ENCODE results near the gene SSX2IP.

SSX2IP gene

GRCh38 chr1:84711121-84711520, 20.9 kb upstream of the SSX2IP start:
- DNase-seq (ENCODE audit: low read depth): no peak

GRCh38 chr1:84709131-84709530, 18.9 kb upstream of the SSX2IP start:
- no peak for DNase-seq (ENCODE audit: low read depth)

- no peak for DNase-seq (ENCODE audit: low read depth)
Measured at GRCh38 chr1:84708031-84708430, 17.8 kb upstream of the SSX2IP start.

- DNase-seq (ENCODE audit: low read depth): no peak
Measured at GRCh38 chr1:84705513-84705912, 15.3 kb upstream of the SSX2IP start.

- DNase-seq (ENCODE audit: low read depth): no peak
Measured at GRCh38 chr1:84704872-84705417, 14.7 kb upstream of the SSX2IP start.

- no peak for DNase-seq (ENCODE audit: low read depth)
Measured at GRCh38 chr1:84703431-84703830, 13.2 kb upstream of the SSX2IP start.

- no peak for DNase-seq (ENCODE audit: low read depth)
Measured at GRCh38 chr1:84702143-84702542, 11.9 kb upstream of the SSX2IP start.

GRCh38 chr1:84701376-84701775, 11.1 kb upstream of the SSX2IP start:
- DNase-seq (ENCODE audit: low read depth): no peak

- no peak for DNase-seq (ENCODE audit: low read depth)
Measured at GRCh38 chr1:84700070-84700469, 9.8 kb upstream of the SSX2IP start.

GRCh38 chr1:84698151-84699110, 8.2 kb upstream of the SSX2IP start:
- DNase-seq (ENCODE audit: low read depth): peak; percentile 89

- no peak for DNase-seq (ENCODE audit: low read depth)
Measured at GRCh38 chr1:84693785-84694184, 3.5 kb upstream of the SSX2IP start.

GRCh38 chr1:84693005-84693404, 2.7 kb upstream of the SSX2IP start:
- DNase-seq (ENCODE audit: low read depth): no peak

- DNase-seq (ENCODE audit: low read depth): no peak
Measured at GRCh38 chr1:84692391-84692790, 2.1 kb upstream of the SSX2IP start.

GRCh38 chr1:84691122-84691783, 992 bp upstream of the SSX2IP start:
- no peak for DNase-seq (ENCODE audit: low read depth)

GRCh38 chr1:84689514-84690396, 506 bp downstream of the SSX2IP start:
- DNase-seq (ENCODE audit: low read depth): peak; percentile 25

GRCh38 chr1:84688463-84689061, 1.7 kb downstream of the SSX2IP start:
- no peak for DNase-seq (ENCODE audit: low read depth)

- peak; percentile 19 for DNase-seq (ENCODE audit: low read depth)
Measured at GRCh38 chr1:84687714-84688462, 2.4 kb downstream of the SSX2IP start.

- DNase-seq (ENCODE audit: low read depth): no peak
Measured at GRCh38 chr1:84686223-84686622, 4.0 kb downstream of the SSX2IP start.

- DNase-seq (ENCODE audit: low read depth): no peak
Measured at GRCh38 chr1:84683508-84683907, 6.8 kb downstream of the SSX2IP start.

GRCh38 chr1:84682047-84682446, 8.2 kb downstream of the SSX2IP start:
- no peak for DNase-seq (ENCODE audit: low read depth)

Measured in fibroblast of gingiva (primary cell).